Uterus (tissue), 2 donors: ENCODE data around the gene SPATA1.

Source experiments
- CTCF ChIP-seq, 4 experiments: fragments of 200-600 bp in 2 of 4; fragments of 450-650 bp in 2 of 4; sonication (generic) in 2 of 4; IDR thresholded peaks; one replicate each; pipeline ENCODE4 v1.5.1; 2016 to 2019; ENCODE audit warnings: antibody characterized with exemption in 4 of 4, mild to moderate bottlenecking in 2 of 4, moderate library complexity in 1 of 4
- POLR2A ChIP-seq, 2 donors: fragments of 450-650 bp; IDR thresholded peaks; one replicate each; pipeline ENCODE4 v1.6.1; 2016; ENCODE audit warnings: antibody characterized with exemption in 2 of 2, mild to moderate bottlenecking in 1 of 2, moderate library complexity in 1 of 2

GRCh38 chr1:84598418-84598817 is 92.2 kb downstream of the SPATA1 start:
- TF ChIP-seq POLR2A (IDR thresholded peaks at IDR 0.05): no peak
- TF ChIP-seq CTCF (IDR thresholded peaks at IDR 0.05): no peak
